Liver (tissue), 9 donors: ENCODE measurements around the gene PRTFDC1. TPM values are rescaled to one million over a fixed set of nuclear protein-coding genes. Genes with fewer than 3 reads are reported as not detected.
"Not testable (repeated sequence)": the region's sequence is repeated elsewhere in the genome, so short reads cannot be mapped to it uniquely, and the experiment has no call there.

ENCODE experiments used
- DNase-seq: peaks from one replicate; pipeline ENCODE4 v3.0.0-alpha.2; 2017; ENCODE audit warnings: low spot score
- H3K27ac ChIP-seq, 2 donors: one replicate each; pipeline ENCODE4 v1.7.0; 2013; ENCODE audit warnings: inconsistent platforms in 2 of 2, low read length in 2 of 2, control low read depth in 1 of 2, low read depth in 1 of 2, mild to moderate bottlenecking in 1 of 2
- H3K27me3 ChIP-seq, 4 donors: one replicate each; pipeline versions ENCODE4 v1.6.1 to v1.7.0; 2013; ENCODE audit warnings: low read length in 3 of 4, inconsistent platforms in 1 of 4, mild to moderate bottlenecking in 1 of 4, moderate library complexity in 1 of 4; ENCODE audit not compliant: control insufficient read depth in 4 of 4, insufficient read depth in 4 of 4
- H3K36me3 ChIP-seq, 4 donors: one replicate each; pipeline versions ENCODE4 v1.6.1 to v1.7.0; 2013; ENCODE audit warnings: low read length in 3 of 4, mild to moderate bottlenecking in 3 of 4, low read depth in 1 of 4, moderate library complexity in 1 of 4; ENCODE audit not compliant: control insufficient read depth in 4 of 4, insufficient read depth in 3 of 4
- H3K4me1 ChIP-seq, 4 donors: one replicate each; pipeline versions ENCODE4 v1.6.1 to v1.7.0; 2013; ENCODE audit warnings: low read length in 3 of 4, mild to moderate bottlenecking in 3 of 4, moderate library complexity in 1 of 4; ENCODE audit not compliant: control insufficient read depth in 4 of 4, insufficient read depth in 4 of 4
- H3K4me3 ChIP-seq, 3 donors: one replicate each; pipeline versions ENCODE4 v1.6.1 to v1.7.0; 2013; ENCODE audit warnings: low read length in 3 of 3, control low read depth in 1 of 3, low read depth in 1 of 3, mild to moderate bottlenecking in 1 of 3
- H3K9ac ChIP-seq, 2 donors: one replicate each; pipeline ENCODE4 v1.7.0; 2013; ENCODE audit warnings: low read length in 2 of 2, mild to moderate bottlenecking in 2 of 2, moderate library complexity in 2 of 2, control low read depth in 1 of 2, low read depth in 1 of 2
- H3K9me3 ChIP-seq, 4 donors: one replicate each; pipeline versions ENCODE4 v1.6.1 to v1.7.0; 2013; ENCODE audit warnings: low read length in 3 of 4; ENCODE audit not compliant: control insufficient read depth in 4 of 4
- EGR1 ChIP-seq, 2 donors: IDR thresholded peaks; 2 replicates each; pipeline ENCODE4 v1.6.1; 2016 to 2018; ENCODE audit warnings: antibody characterized with exemption in 2 of 2, low read depth in 2 of 2
- FOXA1 ChIP-seq: IDR thresholded peaks from 2 replicates; pipeline ENCODE4 v1.6.1; 2016; ENCODE audit warnings: antibody characterized with exemption
- FOXA2 ChIP-seq: IDR thresholded peaks from 2 replicates; pipeline ENCODE4 v1.6.1; 2016; ENCODE audit warnings: antibody characterized with exemption
- GABPA ChIP-seq, 2 donors: IDR thresholded peaks in 1 of 2; conservative IDR thresholded peaks in 1 of 2; 2 replicates each; pipeline ENCODE4 v1.6.1; 2016; ENCODE audit warnings: antibody characterized with exemption in 2 of 2, mild to moderate bottlenecking in 1 of 2, moderate library complexity in 1 of 2
- HNF4A ChIP-seq, 2 donors: conservative IDR thresholded peaks; 2 replicates each; pipeline ENCODE4 v1.6.1; 2016; ENCODE audit warnings: antibody characterized with exemption in 2 of 2, mild to moderate bottlenecking in 2 of 2
- HNF4G ChIP-seq: IDR thresholded peaks from 2 replicates; pipeline ENCODE4 v1.6.1; 2016; ENCODE audit warnings: antibody characterized with exemption
- JUND ChIP-seq, 2 donors: IDR thresholded peaks; 2 replicates each; pipeline ENCODE4 v1.6.1; 2016; ENCODE audit warnings: antibody characterized with exemption in 2 of 2
- MAX ChIP-seq: IDR thresholded peaks from 2 replicates; pipeline ENCODE4 v1.6.1; 2016; ENCODE audit warnings: antibody characterized with exemption
- NR2F2 ChIP-seq: IDR thresholded peaks from 2 replicates; pipeline ENCODE4 v1.6.1; 2016; ENCODE audit warnings: antibody characterized with exemption
- RAD21 ChIP-seq, 2 donors: IDR thresholded peaks; 2 replicates each; pipeline ENCODE4 v1.6.1; 2016; ENCODE audit warnings: antibody characterized with exemption in 2 of 2, mild to moderate bottlenecking in 2 of 2
- RXRA ChIP-seq, 2 donors: IDR thresholded peaks; 2 replicates each; pipeline ENCODE4 v1.6.1; 2017 to 2018; ENCODE audit warnings: antibody characterized with exemption in 2 of 2, mild to moderate bottlenecking in 1 of 2
- SP1 ChIP-seq: IDR thresholded peaks from 2 replicates; pipeline ENCODE4 v1.6.1; 2018; ENCODE audit warnings: antibody characterized with exemption, mild to moderate bottlenecking
- YY1 ChIP-seq: IDR thresholded peaks from 2 replicates; pipeline ENCODE4 v1.6.1; 2016; ENCODE audit warnings: antibody characterized with exemption, mild to moderate bottlenecking
- ZBTB33 ChIP-seq: IDR thresholded peaks from 2 replicates; pipeline ENCODE4 v1.6.1; 2016; ENCODE audit warnings: antibody characterized with exemption
- WGBS: extraction: QIAGEN DNeasy Blood & Tissue Kit; methylation state at CpG from one replicate; pipeline ENCODE4 v1.1.7; 2013; 5-methylcytosine and 5-hydroxymethylcytosine counted together
- polyA plus RNA-seq, 2 donors: library from polyadenylated mRNA; stranded (reverse) in 1 of 2; unstranded in 1 of 2; fragments of 200-250 nt in 1 of 2; fragments of >200 nt in 1 of 2; fragmentation: Nextera tagmentation in 1 of 2; extraction: Ambion mirVana in 1 of 2; gene quantifications; one replicate each; pipeline versions ENCODE4 v1.2.1 to v1.2.3, GENCODE V29; 2013 to 2015
- total RNA-seq, 2 donors: library from RNA; depleted of rRNA; stranded (reverse); fragments of >200 nt; gene quantifications; one replicate each; pipeline ENCODE4 v1.2.3, GENCODE V29; 2014
- TF ChIP-seq, protein P1 (sequence below): IDR thresholded peaks from 2 replicates; pipeline ENCODE4 v1.6.1; 2016; ENCODE audit warnings: antibody characterized with exemption, mild to moderate bottlenecking
- TF ChIP-seq, protein P2 (sequence below): fragments of 150-350 bp; IDR thresholded peaks from 2 replicates; pipeline ENCODE4 v1.5.1; 2017; ENCODE audit warnings: improper control_type of control experiment, low read depth, low read length; ENCODE audit not compliant: missing input control
- TF ChIP-seq, protein P3 (sequence below): IDR thresholded peaks from 2 replicates; pipeline ENCODE4 v1.6.1; 2016; ENCODE audit warnings: antibody characterized with exemption
- donor health status: healthy.
- donor health status: healthy.
- donor health status: healthy.
- donor health status: healthy.
- donor health status: healthy.

Gene PRTFDC1
- total and polyA plus RNA-seq, 4 donors = 0.93 to 3.1 (median 1.9) TPM

- Histone ChIP-seq H3K4me1 (no peaks in the 10 kb centered on the region), H3K27ac (no peak overlapping the region), H3K4me3 (no peak overlapping the region), H3K9ac (no peak overlapping the region), H3K9me3 (no peaks in the 10 kb centered on the region), H3K36me3 (no peaks in the 10 kb centered on the region), H3K27me3 (no peaks in the 10 kb centered on the region)
- DNase-seq = no peak
- TF ChIP-seq JUND (IDR thresholded peaks at IDR 0.05) (no peak), RXRA (IDR thresholded peaks at IDR 0.05) (no peak), ZBTB33 (no peak), MAX (no peak), RAD21 (IDR thresholded peaks at IDR 0.05) (no peak), HNF4G (no peak), EGR1 (IDR thresholded peaks at IDR 0.05; ENCODE audit: low read depth in 2 of 2) (no peak), FOXA2 (no peak), SP1 (no peak), FOXA1 (no peak), GABPA (IDR thresholded peaks at IDR 0.05 in 1 of 2, conservative IDR thresholded peaks at IDR 0.05 in 1 of 2) (no peak), YY1 (no peak), NR2F2 (no peak), HNF4A (conservative IDR thresholded peaks at IDR 0.05) (no peak)
- TF ChIP-seq, protein P1, sequence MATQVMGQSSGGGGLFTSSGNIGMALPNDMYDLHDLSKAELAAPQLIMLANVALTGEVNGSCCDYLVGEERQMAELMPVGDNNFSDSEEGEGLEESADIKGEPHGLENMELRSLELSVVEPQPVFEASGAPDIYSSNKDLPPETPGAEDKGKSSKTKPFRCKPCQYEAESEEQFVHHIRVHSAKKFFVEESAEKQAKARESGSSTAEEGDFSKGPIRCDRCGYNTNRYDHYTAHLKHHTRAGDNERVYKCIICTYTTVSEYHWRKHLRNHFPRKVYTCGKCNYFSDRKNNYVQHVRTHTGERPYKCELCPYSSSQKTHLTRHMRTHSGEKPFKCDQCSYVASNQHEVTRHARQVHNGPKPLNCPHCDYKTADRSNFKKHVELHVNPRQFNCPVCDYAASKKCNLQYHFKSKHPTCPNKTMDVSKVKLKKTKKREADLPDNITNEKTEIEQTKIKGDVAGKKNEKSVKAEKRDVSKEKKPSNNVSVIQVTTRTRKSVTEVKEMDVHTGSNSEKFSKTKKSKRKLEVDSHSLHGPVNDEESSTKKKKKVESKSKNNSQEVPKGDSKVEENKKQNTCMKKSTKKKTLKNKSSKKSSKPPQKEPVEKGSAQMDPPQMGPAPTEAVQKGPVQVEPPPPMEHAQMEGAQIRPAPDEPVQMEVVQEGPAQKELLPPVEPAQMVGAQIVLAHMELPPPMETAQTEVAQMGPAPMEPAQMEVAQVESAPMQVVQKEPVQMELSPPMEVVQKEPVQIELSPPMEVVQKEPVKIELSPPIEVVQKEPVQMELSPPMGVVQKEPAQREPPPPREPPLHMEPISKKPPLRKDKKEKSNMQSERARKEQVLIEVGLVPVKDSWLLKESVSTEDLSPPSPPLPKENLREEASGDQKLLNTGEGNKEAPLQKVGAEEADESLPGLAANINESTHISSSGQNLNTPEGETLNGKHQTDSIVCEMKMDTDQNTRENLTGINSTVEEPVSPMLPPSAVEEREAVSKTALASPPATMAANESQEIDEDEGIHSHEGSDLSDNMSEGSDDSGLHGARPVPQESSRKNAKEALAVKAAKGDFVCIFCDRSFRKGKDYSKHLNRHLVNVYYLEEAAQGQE = no peak
- TF ChIP-seq, protein P2, sequence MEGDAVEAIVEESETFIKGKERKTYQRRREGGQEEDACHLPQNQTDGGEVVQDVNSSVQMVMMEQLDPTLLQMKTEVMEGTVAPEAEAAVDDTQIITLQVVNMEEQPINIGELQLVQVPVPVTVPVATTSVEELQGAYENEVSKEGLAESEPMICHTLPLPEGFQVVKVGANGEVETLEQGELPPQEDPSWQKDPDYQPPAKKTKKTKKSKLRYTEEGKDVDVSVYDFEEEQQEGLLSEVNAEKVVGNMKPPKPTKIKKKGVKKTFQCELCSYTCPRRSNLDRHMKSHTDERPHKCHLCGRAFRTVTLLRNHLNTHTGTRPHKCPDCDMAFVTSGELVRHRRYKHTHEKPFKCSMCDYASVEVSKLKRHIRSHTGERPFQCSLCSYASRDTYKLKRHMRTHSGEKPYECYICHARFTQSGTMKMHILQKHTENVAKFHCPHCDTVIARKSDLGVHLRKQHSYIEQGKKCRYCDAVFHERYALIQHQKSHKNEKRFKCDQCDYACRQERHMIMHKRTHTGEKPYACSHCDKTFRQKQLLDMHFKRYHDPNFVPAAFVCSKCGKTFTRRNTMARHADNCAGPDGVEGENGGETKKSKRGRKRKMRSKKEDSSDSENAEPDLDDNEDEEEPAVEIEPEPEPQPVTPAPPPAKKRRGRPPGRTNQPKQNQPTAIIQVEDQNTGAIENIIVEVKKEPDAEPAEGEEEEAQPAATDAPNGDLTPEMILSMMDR = no peak
- TF ChIP-seq, protein P3, sequence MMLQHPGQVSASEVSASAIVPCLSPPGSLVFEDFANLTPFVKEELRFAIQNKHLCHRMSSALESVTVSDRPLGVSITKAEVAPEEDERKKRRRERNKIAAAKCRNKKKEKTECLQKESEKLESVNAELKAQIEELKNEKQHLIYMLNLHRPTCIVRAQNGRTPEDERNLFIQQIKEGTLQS = no peak
- 79% methylated on average over 2 of the region's 2 CpGs for WGBS
Observed at GRCh38 chr10:24969841-24970281, 17.5 kb upstream of the PRTFDC1 start.

- not testable (repeated sequence) for H3K9me3 ChIP-seq, DNase-seq, H3K27me3 ChIP-seq, H3K4me1 ChIP-seq, H3K9ac ChIP-seq, H3K4me3 ChIP-seq, H3K36me3 ChIP-seq, H3K27ac ChIP-seq
- 93% methylated on average over 11 of the region's 11 CpGs for WGBS
Observed at GRCh38 chr10:24968951-24969350, 16.5 kb upstream of the PRTFDC1 start.
